ENCODE results near the gene ATP5F1E.

Gene ATP5F1E

DNA sequence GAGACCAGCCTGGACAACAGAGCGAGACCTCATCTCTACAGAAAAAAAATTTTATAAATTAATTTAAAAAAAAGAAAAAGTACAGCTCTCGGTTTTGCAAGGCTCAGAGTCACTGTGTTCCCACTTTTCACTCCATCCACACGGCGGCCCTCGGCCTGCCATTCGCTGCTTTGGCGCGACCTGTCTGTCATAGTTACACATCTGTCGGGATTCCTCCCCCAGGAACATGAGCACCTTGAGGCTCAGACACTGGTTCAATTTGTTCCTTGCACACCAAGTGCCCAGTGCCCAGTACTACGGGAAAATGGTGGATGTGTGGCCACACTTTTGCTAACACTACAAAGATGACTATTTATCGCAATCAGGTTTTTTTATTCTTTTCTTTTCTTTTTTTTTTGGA lies 33.5 kb downstream of the ATP5F1E start:
- no peak for DNase-seq (ENCODE audit: extremely low read depth, low read depth)
- TF ChIP-seq, protein P1, sequence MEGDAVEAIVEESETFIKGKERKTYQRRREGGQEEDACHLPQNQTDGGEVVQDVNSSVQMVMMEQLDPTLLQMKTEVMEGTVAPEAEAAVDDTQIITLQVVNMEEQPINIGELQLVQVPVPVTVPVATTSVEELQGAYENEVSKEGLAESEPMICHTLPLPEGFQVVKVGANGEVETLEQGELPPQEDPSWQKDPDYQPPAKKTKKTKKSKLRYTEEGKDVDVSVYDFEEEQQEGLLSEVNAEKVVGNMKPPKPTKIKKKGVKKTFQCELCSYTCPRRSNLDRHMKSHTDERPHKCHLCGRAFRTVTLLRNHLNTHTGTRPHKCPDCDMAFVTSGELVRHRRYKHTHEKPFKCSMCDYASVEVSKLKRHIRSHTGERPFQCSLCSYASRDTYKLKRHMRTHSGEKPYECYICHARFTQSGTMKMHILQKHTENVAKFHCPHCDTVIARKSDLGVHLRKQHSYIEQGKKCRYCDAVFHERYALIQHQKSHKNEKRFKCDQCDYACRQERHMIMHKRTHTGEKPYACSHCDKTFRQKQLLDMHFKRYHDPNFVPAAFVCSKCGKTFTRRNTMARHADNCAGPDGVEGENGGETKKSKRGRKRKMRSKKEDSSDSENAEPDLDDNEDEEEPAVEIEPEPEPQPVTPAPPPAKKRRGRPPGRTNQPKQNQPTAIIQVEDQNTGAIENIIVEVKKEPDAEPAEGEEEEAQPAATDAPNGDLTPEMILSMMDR (IDR thresholded peaks at IDR 0.05; ENCODE audit: low read depth, low read length): no peak

DNA sequence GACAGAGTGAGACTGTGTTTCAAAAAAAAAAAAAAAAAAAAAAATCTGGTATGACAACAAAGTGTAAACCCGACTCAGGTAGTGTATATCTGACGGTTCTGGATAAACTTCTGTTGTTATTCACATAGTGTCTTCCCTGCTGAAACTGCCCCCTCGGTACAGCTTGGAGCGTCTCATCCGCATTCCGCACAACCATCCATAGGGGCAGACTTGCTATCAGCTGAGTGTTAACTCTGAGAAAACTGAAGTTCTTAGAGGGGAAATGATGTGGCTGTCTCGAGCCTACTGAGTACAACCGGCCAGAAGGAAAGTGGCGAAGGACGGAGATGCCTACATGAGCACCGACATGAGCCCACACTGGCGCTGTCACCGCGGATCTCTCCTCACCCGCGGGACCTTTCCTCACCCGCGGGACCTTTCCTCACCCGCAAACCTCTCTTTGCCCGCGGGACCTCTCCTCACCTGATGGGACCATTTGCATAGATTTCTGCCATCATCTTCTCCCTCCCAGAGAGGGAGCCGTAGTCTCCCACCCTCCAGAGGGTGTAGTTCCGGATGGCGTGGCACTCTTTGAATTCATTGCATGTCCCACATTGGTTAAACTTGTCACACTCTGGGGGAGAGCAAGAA lies 34.9 kb downstream of the ATP5F1E start:
- TF ChIP-seq, protein P1 (IDR thresholded peaks at IDR 0.05; ENCODE audit: low read depth, low read length): no peak
- no peak for DNase-seq (ENCODE audit: extremely low read depth, low read depth)

DNA sequence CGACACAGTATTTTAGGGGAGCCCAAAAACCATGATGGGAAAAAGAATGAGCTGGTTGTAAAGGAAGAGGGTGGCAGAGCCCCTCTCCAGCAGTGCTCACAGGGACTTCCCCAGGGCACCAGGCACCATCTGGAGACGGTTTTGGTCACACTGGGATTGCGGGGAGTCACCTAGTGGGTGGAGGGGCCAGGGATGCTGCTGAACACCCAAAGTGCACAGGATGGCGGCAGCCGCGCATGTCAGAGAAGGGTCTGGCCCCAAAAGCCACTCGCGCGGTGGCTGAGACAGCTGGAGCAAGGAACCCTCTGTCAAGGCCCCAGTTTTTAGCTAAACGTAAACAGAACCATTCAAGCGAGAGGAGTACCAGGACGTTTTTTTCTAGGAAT lies 35.9 kb downstream of the ATP5F1E start:
- no peak for DNase-seq (ENCODE audit: extremely low read depth, low read depth)
- TF ChIP-seq, protein P1 (IDR thresholded peaks at IDR 0.05; ENCODE audit: low read depth, low read length): no peak

DNA sequence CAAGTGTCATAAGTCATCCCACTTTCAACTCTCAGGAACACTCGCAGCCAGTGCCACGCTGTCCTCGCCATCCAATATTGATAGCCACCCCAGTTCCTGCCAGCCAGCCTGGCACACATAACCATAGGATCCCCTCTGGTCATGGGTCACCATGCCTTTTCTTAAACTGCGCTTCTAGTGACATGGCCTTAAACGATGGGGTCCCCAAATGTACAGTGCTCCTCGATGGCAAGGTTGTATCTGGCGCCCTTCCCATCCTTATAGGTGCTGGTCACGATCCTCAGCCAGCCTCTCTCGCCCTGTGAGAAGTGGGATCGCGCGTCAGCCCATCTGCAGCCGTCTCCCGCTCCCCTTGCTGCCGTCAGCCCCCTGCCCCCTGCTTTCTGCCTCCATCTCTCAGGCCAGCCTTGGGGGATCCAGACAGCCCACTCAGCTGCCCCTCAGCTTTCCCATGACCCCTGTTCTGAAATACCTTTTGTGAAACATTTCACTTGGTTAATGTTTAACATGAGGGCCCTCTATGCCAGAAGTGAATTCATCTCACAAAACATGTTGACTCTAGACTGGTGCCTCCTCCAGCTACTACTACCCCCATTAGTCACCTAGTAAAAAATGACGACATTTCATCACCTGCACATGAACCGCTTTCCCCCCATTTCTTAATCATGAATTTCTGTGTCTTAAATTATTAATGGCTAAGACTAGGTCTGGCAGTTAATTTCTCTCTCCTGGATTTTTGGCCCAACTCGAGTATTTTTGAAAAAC lies 36.5 kb downstream of the ATP5F1E start:
- DNase-seq (ENCODE audit: extremely low read depth, low read depth): no peak
- TF ChIP-seq, protein P1 (IDR thresholded peaks at IDR 0.05; ENCODE audit: low read depth, low read length): no peak

DNA sequence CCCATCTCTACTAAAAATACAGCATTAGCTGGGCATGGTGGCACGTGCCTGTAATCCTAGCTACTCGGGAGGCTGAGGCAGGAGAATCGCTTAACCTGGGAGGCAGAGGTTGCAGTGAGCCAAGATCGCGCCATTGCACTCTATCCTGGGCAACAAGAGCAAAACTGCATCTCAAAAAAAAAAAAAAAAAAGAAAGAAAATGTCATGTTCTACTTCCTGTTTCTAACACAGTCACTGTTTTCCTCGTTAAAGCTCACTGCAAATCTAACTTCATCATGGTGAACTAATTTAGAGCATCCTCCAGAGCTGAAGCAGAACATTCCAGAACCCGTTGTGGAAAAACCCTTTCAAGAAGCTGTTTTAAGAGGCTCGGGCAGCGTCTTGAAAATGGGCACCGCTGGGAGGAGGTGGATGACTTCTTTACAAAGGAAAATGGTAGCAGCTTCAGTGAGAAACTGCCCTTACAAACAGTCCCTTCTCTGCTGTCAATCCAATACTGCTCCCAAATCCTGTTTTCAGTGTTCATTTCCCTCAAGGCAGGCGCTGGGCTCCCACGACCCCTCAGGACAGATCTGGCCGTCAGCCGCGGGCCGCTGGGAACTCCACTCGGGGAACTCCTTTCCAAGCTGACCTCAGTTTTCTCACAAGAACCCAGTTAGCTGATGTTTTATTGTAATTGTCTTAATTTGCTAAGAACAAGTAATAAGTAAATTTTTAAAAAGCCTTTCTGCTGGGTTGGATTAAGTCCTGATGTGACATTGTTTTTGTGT lies 37.6 kb downstream of the ATP5F1E start:
- DNase-seq (ENCODE audit: extremely low read depth, low read depth): no peak
- TF ChIP-seq, protein P1 (IDR thresholded peaks at IDR 0.05; ENCODE audit: low read depth, low read length): no peak

DNA sequence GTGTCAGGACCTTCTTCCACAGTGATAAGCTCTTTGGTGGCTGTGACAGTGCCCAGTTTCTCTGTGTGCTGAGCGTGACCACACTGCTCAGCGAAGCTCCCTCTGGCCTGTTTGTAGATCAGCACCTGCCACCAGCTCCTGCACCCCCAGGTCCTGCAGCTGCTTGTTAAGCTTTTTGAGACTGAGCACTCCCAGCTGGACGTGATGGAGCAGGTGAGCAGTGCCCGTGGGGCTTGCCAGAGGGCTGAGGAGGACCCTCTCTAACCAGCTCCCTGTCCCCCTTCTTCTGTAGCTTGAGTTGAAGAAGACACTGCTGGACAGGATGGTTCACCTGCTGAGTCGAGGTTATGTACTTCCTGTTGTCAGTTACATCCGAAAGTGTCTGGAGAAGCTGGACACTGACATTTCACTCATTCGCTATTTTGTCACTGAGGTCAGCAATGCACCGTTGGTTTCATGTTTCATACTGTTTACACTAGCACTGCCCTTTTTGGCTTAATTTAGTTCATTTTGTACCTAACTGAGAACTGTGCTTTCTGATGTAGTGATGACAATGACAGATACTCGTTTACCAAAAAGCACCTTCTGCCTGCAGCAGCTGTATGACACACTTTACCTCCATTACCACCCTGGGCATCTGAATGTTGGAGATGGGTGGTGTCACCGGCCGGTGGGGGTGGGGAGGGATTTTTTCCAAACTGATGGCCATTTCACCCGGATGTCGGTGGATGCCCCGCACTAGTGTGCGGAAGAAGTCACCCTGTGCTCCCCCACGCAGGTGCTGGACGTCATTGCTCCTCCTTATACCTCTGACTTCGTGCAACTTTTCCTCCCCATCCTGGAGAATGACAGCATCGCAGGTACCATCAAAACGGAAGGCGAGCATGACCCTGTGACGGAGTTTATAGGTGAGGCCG lies 38.5 kb downstream of the ATP5F1E start:
- no peak for DNase-seq (ENCODE audit: extremely low read depth, low read depth)
- TF ChIP-seq, protein P1 (IDR thresholded peaks at IDR 0.05; ENCODE audit: low read depth, low read length): no peak
